GM18870 (cell line): ENCODE measurements around the gene STXBP2.

ENCODE experiments used
- ATAC-seq: cut with Tn5 transposase; IDR thresholded peaks from one replicate; pipeline ENCODE4 v1.9.1; 2021; ENCODE audit warnings: moderate library complexity; ENCODE audit not compliant: unreplicated experiment

STXBP2 gene

GRCh38 chr19:7636691-7637373 is at the start of gene STXBP2:
TSS of gene STXBP2 (plus strand) at chr19:7637110. CDS start at chr19:7637150, 40 bp downstream.
- ATAC-seq: no peak

DNA sequence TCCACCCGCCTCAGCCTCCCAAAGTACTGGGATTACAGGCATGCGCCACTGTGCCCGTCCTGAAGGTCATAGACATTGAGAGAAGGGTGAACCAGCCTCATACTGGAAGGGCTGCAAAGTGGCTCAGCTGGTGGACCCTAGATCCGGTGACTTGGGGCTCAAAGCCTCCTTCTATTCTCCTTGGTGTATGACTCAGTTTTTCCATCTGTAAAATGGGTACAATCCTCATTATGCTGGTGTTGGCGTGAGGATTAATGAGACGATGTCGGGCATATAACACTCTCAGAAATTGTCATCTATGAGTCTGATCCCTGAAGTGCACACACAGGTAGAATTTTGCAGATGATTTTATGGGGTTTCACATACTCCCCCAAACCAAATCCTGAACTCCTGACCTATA is 47.1 kb upstream of the STXBP2 start:
- no peak for ATAC-seq

DNA sequence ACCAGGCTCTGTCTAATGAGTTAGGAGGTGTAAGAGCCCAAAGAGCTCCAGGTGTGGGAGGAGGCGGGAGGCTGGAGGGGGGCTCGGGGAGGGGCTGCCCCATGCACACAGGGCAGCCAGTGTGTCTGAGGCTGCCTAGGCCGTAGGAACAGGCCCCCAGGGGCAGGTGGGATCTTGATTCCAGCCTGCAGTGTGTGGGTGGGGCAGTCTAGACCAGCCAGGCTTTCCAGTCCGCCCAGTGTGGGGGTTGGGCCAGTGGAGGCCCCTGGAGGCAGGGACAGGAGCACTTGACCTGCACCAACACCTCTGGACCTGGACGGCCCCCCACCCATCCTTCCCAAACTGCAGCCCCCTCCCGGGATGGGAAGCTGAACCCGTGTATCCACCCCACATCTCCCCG is 46.7 kb upstream of the STXBP2 start:
- no peak for ATAC-seq

GRCh38 chr19:7595466-7596133 is 41.3 kb upstream of the STXBP2 start, which contains the start of gene CAMSAP3:
TSS of gene CAMSAP3 (plus strand) at chr19:7595863. CDS start at chr19:7596003, 140 bp downstream.
- ATAC-seq: no peak

DNA sequence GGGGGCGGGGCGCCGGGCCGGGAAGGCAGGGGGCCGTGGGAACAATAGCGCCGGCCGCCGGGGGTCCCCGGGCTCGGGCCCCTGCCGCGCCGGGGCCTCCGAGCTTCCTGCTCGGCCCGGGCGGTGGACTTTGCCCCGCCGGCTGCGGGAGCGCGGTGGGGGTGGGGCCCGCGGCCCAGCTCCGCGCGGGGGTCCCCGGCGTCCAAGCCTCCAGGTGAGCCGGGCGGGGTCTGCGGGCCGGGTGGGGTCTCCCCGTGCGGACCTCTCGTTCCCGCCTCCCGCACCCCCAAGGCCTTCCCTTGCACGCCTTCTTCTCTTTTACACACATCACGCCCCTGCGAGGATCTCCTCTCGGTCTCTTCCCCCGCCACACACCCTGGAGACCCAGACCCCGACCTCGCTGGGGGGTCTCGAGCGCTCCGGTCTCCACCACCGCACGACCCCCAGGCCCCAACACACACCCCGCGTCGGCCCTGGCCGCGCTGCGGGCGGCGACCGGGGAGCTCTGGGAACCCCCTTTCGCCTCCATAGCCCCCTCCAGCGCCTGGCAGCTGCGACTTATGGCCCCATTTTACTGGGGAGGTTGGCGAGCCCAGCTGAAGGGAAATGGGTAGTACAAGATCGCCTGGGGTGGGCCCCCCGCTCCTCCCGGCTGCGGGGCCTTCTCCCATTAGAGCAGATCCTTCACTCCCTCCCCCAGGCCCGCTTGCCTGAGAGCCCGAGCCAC is 40.5 kb upstream of the STXBP2 start:
- ATAC-seq: no peak

GRCh38 chr19:7597689-7598088 is 39.2 kb upstream of the STXBP2 start:
- ATAC-seq: no peak

GRCh38 chr19:7598180-7598579 is 38.7 kb upstream of the STXBP2 start:
- no peak for ATAC-seq

DNA sequence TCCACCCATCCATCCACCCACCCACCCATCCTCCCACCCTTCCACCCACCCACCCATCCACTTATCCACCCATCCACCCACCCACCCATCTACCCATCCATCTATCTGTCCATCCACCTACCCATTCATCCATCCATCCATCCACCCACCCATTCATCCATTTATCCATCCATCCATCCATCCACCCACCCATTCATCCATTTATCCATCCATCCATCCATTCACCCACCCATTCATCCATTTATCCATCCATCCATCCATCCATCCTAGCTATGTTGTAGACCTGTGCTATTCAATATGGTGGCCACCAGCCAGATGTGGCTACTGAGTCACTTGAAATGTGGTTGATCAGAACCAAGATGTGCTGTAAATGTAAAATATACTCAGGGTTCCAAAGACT is 36.2 kb upstream of the STXBP2 start:
- ATAC-seq: no peak

GRCh38 chr19:7602240-7602934 is 34.5 kb upstream of the STXBP2 start:
- no peak for ATAC-seq

GRCh38 chr19:7602935-7603497 is 33.9 kb upstream of the STXBP2 start:
- ATAC-seq: no peak

GRCh38 chr19:7603919-7604318 is 33.0 kb upstream of the STXBP2 start:
- ATAC-seq: no peak

DNA sequence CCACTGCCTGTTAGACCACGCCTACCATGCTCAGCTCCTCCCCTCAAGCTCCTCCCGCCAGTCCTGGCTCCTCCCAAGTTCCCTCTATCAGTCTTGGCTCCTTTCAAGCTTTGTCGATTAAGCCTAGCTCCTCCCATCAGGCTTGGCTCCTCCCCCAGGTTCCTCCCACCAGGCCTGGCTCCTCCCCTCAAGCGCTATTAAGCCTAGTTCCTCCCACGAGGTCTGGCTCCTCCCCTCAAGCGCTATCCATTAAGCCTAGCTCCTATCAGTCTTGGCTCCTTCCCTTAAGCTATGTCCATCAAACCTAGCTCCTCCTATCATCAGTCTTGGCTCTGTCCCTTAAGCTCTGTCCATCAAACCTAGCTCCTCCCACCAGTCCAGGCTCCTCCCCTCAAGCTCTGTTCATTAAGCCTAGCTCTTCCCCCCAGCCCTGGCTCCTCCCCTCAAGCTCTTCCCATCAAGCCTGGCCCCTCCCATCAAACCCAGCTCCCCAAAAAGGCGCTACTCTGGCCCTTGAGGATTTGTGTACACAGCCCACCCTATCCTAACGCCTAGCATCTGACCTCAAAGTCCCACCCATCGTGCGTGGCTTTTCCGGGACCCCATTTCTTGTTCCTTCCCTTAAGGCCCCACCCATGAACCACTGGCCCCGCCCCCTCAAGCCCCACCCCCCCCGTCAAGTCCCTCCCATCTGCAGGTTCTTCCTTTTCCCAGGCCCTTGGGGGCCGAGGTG is 31.3 kb upstream of the STXBP2 start:
- ATAC-seq: no peak

GRCh38 chr19:7606289-7606688 is 30.6 kb upstream of the STXBP2 start:
- ATAC-seq: no peak

DNA sequence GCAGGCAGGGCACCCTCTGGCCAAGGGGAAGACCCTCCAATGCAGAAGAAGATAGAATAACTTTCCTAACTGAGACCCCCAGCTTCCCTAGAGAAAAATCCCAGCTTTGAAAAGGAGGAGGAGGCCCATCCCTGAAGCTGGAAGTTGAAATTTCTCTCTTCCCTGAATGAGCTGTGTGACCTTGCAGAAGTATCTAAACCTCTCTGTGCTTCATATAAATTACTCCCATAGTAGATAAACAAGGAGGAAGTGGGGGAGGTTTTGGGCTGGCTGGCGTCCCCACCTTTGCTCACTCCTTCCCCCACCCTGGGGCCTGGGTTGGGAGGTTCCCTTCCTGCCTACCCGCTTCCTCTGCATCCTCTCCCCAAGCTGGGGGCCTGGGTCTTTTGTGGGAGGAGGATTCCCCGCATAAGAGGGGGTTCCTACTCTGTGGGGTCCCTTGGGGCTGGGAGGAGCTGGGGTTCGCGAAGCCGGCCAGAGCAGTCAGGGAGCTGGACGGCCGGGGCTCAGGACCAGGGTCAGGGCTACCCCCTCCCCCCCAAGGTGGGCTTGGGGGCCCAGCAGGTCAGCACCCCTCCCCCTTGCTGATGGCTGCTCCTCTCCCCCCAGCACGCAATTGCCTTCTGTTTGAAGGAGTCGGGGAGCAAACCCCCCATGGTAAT is 29.6 kb upstream of the STXBP2 start:
- ATAC-seq: no peak

DNA sequence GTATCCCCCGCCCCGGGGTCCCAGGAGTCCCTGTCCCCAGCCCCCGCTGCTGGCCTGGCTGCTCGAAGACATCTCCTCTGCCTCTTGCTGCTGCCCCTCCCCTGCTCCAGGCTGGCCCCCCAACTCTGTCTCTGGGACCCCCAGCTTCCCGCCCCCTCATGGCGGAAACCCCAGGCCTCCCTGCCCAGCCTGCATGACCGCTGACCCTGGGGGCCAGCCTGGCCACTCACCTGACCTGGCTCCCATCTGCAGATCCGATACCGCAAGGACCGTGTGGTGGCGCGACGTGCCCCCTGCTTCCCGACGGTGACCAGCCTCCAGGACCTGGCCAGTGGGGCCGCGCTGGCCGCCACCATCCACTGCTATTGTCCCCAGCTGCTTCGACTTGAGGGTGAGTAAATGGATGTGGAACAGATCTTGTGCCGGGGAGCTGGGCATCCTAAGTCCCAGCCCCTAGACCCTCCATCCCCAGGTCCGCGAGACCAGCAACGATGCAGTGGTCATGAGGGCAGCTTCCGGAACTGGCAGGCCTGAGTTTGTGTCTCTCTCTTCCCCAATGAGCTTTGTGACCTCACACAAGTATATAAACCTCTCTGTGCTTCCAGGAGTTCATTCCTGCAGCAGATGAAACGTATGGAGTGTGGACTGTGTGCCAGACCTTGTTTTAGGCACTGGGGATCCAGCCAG is 28.9 kb upstream of the STXBP2 start:
- ATAC-seq: no peak

- no peak for ATAC-seq
Observed at GRCh38 chr19:7610491-7611240, 26.2 kb upstream of the STXBP2 start.

DNA sequence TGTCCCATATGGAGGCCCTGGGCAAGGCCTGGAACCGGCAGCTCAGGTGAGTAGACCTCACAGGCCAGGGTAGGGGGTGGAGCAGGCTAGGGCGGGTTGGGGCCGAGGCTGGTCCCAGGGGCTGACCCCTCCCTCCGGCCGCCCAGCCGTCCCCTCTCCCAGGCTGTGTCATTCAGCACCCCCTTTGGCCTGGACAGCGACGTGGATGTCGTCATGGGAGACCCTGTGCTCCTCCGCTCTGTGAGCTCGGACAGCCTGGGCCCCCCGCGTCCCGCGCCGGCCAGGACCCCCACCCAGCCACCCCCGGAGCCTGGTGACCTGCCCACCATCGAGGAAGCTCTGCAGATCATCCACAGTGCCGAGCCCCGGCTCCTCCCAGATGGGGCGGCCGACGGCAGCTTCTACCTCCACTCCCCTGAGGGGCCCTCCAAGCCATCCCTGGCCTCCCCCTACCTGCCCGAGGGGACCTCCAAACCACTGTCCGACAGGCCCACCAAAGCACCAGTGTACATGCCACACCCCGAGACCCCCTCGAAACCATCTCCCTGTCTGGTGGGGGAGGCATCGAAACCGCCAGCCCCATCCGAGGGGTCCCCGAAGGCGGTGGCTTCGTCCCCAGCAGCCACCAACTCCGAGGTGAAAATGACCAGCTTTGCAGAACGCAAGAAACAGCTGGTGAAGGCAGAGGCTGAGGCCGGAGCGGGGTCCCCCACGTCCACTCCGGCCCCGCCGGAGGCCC is 25.2 kb upstream of the STXBP2 start:
- no peak for ATAC-seq
